CD1c-positive myeloid dendritic cell (primary cell): ENCODE results near the gene CDKN2C.

ENCODE experiments used
- DNase-seq: peaks from one replicate; pipeline ENCODE4 v3.0.0-alpha.2; 2016; ENCODE audit errors: extremely low spot score

The CDKN2C gene

GRCh38 chr1:50964863-50965262 is 5.2 kb upstream of the CDKN2C start:
- DNase-seq: no peak

- no peak for DNase-seq
Measured at GRCh38 chr1:50966991-50967390, 3.1 kb upstream of the CDKN2C start.

- peak; percentile 10 for DNase-seq
Measured at GRCh38 chr1:50967416-50968157, 2.5 kb upstream of the CDKN2C start.

- DNase-seq: peak; percentile 93
Measured at GRCh38 chr1:50968158-50968820, 1.8 kb upstream of the CDKN2C start.

GRCh38 chr1:50968821-50969610 is 1.0 kb upstream of the CDKN2C start:
- peak; percentile 50 for DNase-seq

- no peak for DNase-seq
Measured at GRCh38 chr1:50970509-50970887, 453 bp downstream of the CDKN2C start.

GRCh38 chr1:50970931-50971582 is 1.0 kb downstream of the CDKN2C start:
- no peak for DNase-seq

GRCh38 chr1:50971748-50972305 is 1.8 kb downstream of the CDKN2C start:
- DNase-seq: no peak

- DNase-seq: peak; percentile 29
Measured at GRCh38 chr1:50972766-50973165, 2.7 kb downstream of the CDKN2C start.

GRCh38 chr1:50973255-50973654 is 3.2 kb downstream of the CDKN2C start:
- no peak for DNase-seq

- DNase-seq: no peak
Measured at GRCh38 chr1:50973875-50974617, 4.0 kb downstream of the CDKN2C start.

- no peak for DNase-seq
Measured at GRCh38 chr1:50974618-50974935, 4.5 kb downstream of the CDKN2C start.

GRCh38 chr1:50975436-50975835 is 5.4 kb downstream of the CDKN2C start:
- DNase-seq: no peak

GRCh38 chr1:50976111-50976889 is 6.3 kb downstream of the CDKN2C start:
- DNase-seq: no peak

- DNase-seq: peak; percentile 59
Measured at GRCh38 chr1:50976890-50977574, 7.0 kb downstream of the CDKN2C start.

- DNase-seq: peak; percentile 35
Measured at GRCh38 chr1:50977575-50978143, 7.6 kb downstream of the CDKN2C start.

- peak; percentile 8 for DNase-seq
Measured at GRCh38 chr1:50978144-50978851, 8.3 kb downstream of the CDKN2C start.

GRCh38 chr1:50978852-50979781 is 9.1 kb downstream of the CDKN2C start:
- peak; percentile 4 for DNase-seq
